ENCODE results near the gene FAM118B. TPM values are rescaled to one million over a fixed set of nuclear protein-coding genes. Genes with fewer than 3 reads are reported as not detected.

FAM118B gene
- total RNA-seq, 1 donor from 2014 or later: 32.4 TPM

- H3K27ac Mint-ChIP-seq: no peak overlapping the region
- DNase-seq (ENCODE audit: low spot score, unreplicated experiment): no peak
- peaks cover 14% of the 10 kb centered on the region for H3K4me1 Mint-ChIP-seq (ENCODE audit: low read depth)
- peaks cover 18% of the 10 kb centered on the region for H3K36me3 Mint-ChIP-seq (ENCODE audit: insufficient read depth)
- H3K4me3 Mint-ChIP-seq (ENCODE audit: low read depth): no peak overlapping the region
- TF ChIP-seq, protein P1, sequence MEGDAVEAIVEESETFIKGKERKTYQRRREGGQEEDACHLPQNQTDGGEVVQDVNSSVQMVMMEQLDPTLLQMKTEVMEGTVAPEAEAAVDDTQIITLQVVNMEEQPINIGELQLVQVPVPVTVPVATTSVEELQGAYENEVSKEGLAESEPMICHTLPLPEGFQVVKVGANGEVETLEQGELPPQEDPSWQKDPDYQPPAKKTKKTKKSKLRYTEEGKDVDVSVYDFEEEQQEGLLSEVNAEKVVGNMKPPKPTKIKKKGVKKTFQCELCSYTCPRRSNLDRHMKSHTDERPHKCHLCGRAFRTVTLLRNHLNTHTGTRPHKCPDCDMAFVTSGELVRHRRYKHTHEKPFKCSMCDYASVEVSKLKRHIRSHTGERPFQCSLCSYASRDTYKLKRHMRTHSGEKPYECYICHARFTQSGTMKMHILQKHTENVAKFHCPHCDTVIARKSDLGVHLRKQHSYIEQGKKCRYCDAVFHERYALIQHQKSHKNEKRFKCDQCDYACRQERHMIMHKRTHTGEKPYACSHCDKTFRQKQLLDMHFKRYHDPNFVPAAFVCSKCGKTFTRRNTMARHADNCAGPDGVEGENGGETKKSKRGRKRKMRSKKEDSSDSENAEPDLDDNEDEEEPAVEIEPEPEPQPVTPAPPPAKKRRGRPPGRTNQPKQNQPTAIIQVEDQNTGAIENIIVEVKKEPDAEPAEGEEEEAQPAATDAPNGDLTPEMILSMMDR (IDR thresholded peaks at IDR 0.05; ENCODE audit: unreplicated experiment): no peak
- H3K9me3 Mint-ChIP-seq (ENCODE audit: low read depth): no peaks in the 10 kb centered on the region
- no peaks in the 10 kb centered on the region for H3K27me3 Mint-ChIP-seq
These were observed 3.7 kb upstream of the FAM118B start for GRCh38 chr11:126207896-126208295.

GRCh38 chr11:126210871-126211235 lies 729 bp upstream of the FAM118B start:
- H3K36me3 Mint-ChIP-seq (ENCODE audit: insufficient read depth): peaks cover 7% of the 10 kb centered on the region
- H3K4me1 Mint-ChIP-seq (ENCODE audit: low read depth): peaks cover 20% of the 10 kb centered on the region
- TF ChIP-seq, protein P1 (IDR thresholded peaks at IDR 0.05; ENCODE audit: unreplicated experiment): no peak
- peak overlapping the region; percentile 100 for H3K27ac Mint-ChIP-seq
- peak overlapping the region; percentile 98 for H3K4me3 Mint-ChIP-seq (ENCODE audit: low read depth)
- no peaks in the 10 kb centered on the region for H3K9me3 Mint-ChIP-seq (ENCODE audit: low read depth)
- H3K27me3 Mint-ChIP-seq: no peaks in the 10 kb centered on the region
- DNase-seq (ENCODE audit: low spot score, unreplicated experiment): no peak

DNA sequence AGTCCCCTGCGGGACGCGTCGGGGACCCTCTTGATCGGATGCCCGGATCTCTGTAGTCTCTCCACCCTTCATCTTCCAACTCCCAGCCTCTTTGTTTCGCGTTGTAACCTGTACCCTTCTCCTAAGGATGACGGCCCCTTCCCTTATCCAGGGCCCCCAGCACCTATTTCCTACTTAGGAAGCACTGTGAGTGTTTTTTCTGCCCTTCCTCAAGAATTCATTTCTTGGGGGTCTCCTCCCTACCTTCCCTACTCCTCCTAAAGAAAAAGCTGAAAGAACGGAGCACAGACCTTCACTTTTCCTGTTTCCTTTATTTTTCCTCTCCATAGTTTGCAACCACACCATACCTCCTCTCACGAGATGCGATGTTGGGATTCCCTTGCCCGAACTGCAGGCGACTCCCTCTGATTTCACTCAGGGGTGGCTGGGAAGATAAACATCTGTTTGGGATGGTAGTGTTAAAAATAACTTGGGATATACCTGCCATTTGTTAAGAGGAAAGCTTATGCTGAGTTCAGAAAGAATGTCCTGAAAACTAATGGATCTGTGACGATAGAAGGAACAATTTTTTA lies 593 bp downstream of the FAM118B start:
- peak overlapping the region; percentile 100 for H3K27ac Mint-ChIP-seq
- peak overlapping the region; percentile 98 for H3K4me3 Mint-ChIP-seq (ENCODE audit: low read depth)
- TF ChIP-seq, protein P1 (IDR thresholded peaks at IDR 0.05; ENCODE audit: unreplicated experiment): no peak
- H3K36me3 Mint-ChIP-seq (ENCODE audit: insufficient read depth): peaks cover 5% of the 10 kb centered on the region
- DNase-seq (ENCODE audit: low spot score, unreplicated experiment): no peak
- peaks cover 22% of the 10 kb centered on the region for H3K4me1 Mint-ChIP-seq (ENCODE audit: low read depth)
- H3K27me3 Mint-ChIP-seq: no peaks in the 10 kb centered on the region
- no peaks in the 10 kb centered on the region for H3K9me3 Mint-ChIP-seq (ENCODE audit: low read depth)

DNA sequence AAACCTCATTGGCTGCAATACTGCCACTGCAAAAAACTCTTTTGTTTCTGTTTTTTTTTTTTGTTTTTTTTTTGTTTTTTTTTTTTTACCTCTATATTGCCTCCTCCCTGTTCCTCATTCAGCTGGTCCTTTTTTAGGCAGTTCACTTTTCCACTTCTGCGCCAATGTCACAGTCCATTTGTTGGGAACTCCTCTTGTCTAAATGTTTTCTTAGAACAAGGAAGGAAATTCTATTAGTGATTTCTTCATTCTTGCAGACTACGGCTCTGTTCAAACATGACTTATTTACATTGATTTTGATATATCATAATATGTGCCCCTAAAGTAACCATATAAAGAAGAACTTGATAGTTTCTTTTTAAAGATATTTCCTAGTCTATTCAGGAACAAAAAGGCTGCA lies 2.9 kb downstream of the FAM118B start:
- TF ChIP-seq, protein P1 (IDR thresholded peaks at IDR 0.05; ENCODE audit: unreplicated experiment): no peak
- no peak overlapping the region for H3K27ac Mint-ChIP-seq
- no peaks in the 10 kb centered on the region for H3K9me3 Mint-ChIP-seq (ENCODE audit: low read depth)
- peaks cover 1% of the 10 kb centered on the region for H3K36me3 Mint-ChIP-seq (ENCODE audit: insufficient read depth)
- DNase-seq (ENCODE audit: low spot score, unreplicated experiment): no peak
- H3K4me1 Mint-ChIP-seq (ENCODE audit: low read depth): peaks cover 27% of the 10 kb centered on the region
- no peak overlapping the region for H3K4me3 Mint-ChIP-seq (ENCODE audit: low read depth)
- no peaks in the 10 kb centered on the region for H3K27me3 Mint-ChIP-seq

GRCh38 chr11:126214841-126215240 lies 3.3 kb downstream of the FAM118B start:
- TF ChIP-seq, protein P1 (IDR thresholded peaks at IDR 0.05; ENCODE audit: unreplicated experiment): no peak
- no peak for DNase-seq (ENCODE audit: low spot score, unreplicated experiment)

More at GRCh38 chr11:126214841-126215240, 3.3 kb downstream of the FAM118B start:
- Mint-ChIP-seq H3K4me3 (ENCODE audit: low read depth) (no peak overlapping the region), H3K27me3 (no peaks in the 10 kb centered on the region), H3K9me3 (ENCODE audit: low read depth) (no peaks in the 10 kb centered on the region), H3K27ac (no peak overlapping the region), H3K36me3 (ENCODE audit: insufficient read depth) (no peaks in the 10 kb centered on the region), H3K4me1 (ENCODE audit: low read depth) (peaks cover 27% of the 10 kb centered on the region)

Measured in progenitor cell of endocrine pancreas (in vitro differentiated cells).